Gastrocnemius medialis (tissue), 4 donors: ENCODE data around the gene ZDHHC1. TPM values are rescaled to one million over a fixed set of nuclear protein-coding genes. Genes with fewer than 3 reads are reported as not detected.

Experiments
- ATAC-seq, 2 donors: fragments of 150-250 bp; one replicate each; pipeline ENCODE4 v1.9.1; 2016
- DNase-seq, 2 donors: peaks; one replicate each; pipeline ENCODE4 v3.0.0-alpha.2; 2019
- H3K27ac ChIP-seq, 4 donors: fragments of 200-600 bp; sonication (generic); 1 replicate in 1 of 4; 2 replicates in 3 of 4; pipeline ENCODE4 v1.5.1; 2016 to 2018; ENCODE audit warnings: mild to moderate bottlenecking in 2 of 4, moderate library complexity in 1 of 4
- H3K27me3 ChIP-seq, 3 donors: fragments of 200-600 bp; sonication (generic) in 2 of 3; 1 replicate in 1 of 3; 2 replicates in 2 of 3; pipeline versions ENCODE4 v1.5.1 to v1.6.0; 2016 to 2019; ENCODE audit warnings: mild to moderate bottlenecking in 1 of 3, moderate library complexity in 1 of 3
- H3K36me3 ChIP-seq, 2 donors: fragments of 200-600 bp; sonication (generic) in 1 of 2; one replicate each; pipeline ENCODE4 v1.5.1; 2017 to 2018
- H3K4me1 ChIP-seq, 2 donors: fragments of 200-600 bp; sonication (generic) in 1 of 2; one replicate each; pipeline ENCODE4 v1.5.1; 2016 to 2017; ENCODE audit warnings: mild to moderate bottlenecking in 2 of 2
- H3K4me3 ChIP-seq, 4 donors: fragments of 200-600 bp; sonication (generic) in 3 of 4; 1 replicate in 1 of 4; 2 replicates in 3 of 4; pipeline ENCODE4 v1.5.1; 2016 to 2019; ENCODE audit warnings: mild to moderate bottlenecking in 2 of 4
- H3K9me3 ChIP-seq, 3 donors: fragments of 200-600 bp; sonication (generic) in 2 of 3; 1 replicate in 1 of 3; 2 replicates in 2 of 3; pipeline ENCODE4 v1.5.1; 2016 to 2019
- POLR2A ChIP-seq, 2 donors: fragments of 450-650 bp; IDR thresholded peaks; one replicate each; pipeline ENCODE4 v1.6.1; 2017; ENCODE audit warnings: antibody characterized with exemption in 2 of 2, mild to moderate bottlenecking in 2 of 2, moderate library complexity in 2 of 2
- in situ Hi-C, 4 donors: fragments of 200-750 bp; cut with MboI; loops; one replicate each; pipeline versions ENCODE4 v1.15.0 to v1.8.0; 2017; ENCODE audit warnings: low sequenced_read_pairs in 4 of 4
- intact Hi-C: fragments of 100-400 bp; cut with DNase I; formaldehyde crosslinking; loops from one replicate; pipeline ENCODE4 v1.15.1; 2023; ENCODE audit warnings: low total_unique reads
- total RNA-seq, 4 donors: library from RNA; depleted of rRNA; stranded (reverse); fragments of >200 nt; gene quantifications; one replicate each; pipeline versions ENCODE4 v1.1.0 to v1.2.3, GENCODE V29; 2016
- TF ChIP-seq, protein P1 (sequence below), 5 experiments: fragments of 450-650 bp in 3 of 5; fragments of 200-600 bp in 2 of 5; sonication (generic) in 2 of 5; IDR thresholded peaks in 4 of 5; conservative IDR thresholded peaks in 1 of 5; 1 replicate in 4 of 5; 2 replicates in 1 of 5; pipeline ENCODE4 v1.5.1; 2016 to 2019; ENCODE audit warnings: antibody characterized with exemption in 5 of 5, mild to moderate bottlenecking in 3 of 5, moderate library complexity in 3 of 5

Gene ZDHHC1
- total RNA-seq, 4 donors from 2014 or later = 4.4 to 11.0 (median 8.9) TPM

DNA sequence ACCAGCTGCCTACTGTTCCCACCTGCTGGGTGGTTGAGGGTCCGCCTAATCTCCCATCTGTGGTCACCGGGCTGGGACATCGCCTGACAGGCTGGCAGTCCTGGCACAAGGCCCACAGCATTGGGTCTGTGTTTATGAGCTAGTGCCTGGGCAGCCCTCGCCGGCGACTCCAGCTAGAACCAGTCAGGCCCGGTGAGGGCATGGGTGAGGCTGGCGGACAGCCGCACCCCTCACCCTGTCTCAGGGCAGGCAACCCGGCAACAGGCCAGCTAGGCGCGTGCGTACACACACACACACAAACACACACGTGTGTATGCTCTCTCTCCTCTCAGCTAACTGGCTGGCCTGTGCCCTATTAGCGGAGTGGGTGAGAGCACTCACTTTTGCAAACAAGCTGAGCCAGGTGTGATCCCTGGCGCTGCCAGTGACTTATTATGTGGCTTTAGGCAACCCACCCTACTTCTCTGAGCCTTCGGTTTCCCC is 25.0 kb upstream of the ZDHHC1 start:
- peak in 1 of 2 donors; percentile 24 for ATAC-seq
- intact Hi-C loops = no loop called here
- Histone ChIP-seq H3K9me3 (no peaks in the 10 kb centered on the region), H3K27ac (peak overlapping the region in 3 of 4 donors; percentile 11 to 64 (median 35)), H3K27me3 (no peaks in the 10 kb centered on the region), H3K36me3 (peaks cover 0 to 26% of the 10 kb centered on the region in 2 donors), H3K4me3 (no peak overlapping the region), H3K4me1 (peaks cover 50 to 55% of the 10 kb centered on the region in 2 donors)
- TF ChIP-seq POLR2A (IDR thresholded peaks at IDR 0.05) = no peak
- in situ Hi-C loops = no loop called here
- DNase-seq = peak in 1 of 2 donors; percentile 48

DNA sequence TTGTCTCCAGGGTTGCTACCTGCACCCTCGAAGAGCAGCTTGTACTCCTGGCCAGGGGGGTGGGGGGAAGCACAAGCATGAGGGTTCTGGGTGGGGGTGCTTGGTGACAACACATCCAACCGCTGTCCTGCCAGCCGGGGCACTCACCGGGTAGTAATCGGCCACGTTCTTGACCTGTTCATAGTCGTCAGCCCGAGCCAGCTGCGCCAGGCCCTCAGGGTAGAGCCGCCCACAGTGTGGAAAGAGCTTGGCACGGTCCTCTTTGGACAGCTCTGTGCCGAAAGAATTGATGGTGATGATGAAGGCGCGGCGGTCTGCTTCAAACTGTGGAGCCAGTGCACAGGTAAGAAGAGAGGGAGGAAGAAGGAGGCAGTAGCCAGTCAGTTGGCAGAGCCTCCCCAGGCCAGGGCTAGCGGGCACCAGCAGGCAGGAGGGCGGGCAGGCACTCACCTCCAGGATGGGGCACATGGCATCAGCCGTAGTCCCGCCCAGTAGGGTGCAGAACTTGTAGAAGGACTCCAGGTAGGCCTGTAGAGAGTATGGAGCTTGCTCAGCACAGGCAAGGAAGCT is 22.6 kb upstream of the ZDHHC1 start:
- in situ Hi-C loops = no loop called here
- no peak for ATAC-seq

DNA sequence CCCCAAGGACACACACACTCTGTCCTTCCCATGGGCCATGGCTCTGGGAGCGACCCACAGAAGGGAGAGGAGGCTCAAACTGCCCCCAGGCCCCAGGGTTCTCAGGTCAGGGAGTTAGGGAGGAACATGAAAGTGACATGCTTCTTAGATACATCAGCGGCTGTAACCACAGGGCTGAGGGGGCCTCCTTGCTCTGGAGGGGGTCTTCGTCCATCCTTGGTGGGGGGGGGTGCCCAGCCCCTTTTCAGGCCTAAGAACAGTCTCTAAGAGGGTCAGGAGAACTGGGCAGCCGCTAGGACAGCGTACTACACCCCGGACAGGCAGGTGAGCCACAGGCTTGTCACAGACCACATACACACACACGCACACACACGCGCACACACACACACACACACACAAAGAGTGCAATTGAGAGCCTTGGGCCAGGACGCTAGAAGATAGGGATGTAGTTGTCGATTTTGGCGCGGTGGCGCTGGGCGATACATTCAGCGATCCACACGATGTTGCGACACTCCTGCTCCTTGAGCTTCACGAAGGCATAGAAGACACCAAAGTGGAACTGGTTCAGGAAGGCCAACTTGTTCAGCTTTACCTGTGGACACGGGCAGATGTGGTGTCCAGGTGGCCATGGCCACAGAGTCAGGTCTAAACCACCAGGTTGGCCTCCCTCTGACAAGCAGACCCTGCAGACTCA is 22.0 kb upstream of the ZDHHC1 start:
- TF ChIP-seq, protein P1, sequence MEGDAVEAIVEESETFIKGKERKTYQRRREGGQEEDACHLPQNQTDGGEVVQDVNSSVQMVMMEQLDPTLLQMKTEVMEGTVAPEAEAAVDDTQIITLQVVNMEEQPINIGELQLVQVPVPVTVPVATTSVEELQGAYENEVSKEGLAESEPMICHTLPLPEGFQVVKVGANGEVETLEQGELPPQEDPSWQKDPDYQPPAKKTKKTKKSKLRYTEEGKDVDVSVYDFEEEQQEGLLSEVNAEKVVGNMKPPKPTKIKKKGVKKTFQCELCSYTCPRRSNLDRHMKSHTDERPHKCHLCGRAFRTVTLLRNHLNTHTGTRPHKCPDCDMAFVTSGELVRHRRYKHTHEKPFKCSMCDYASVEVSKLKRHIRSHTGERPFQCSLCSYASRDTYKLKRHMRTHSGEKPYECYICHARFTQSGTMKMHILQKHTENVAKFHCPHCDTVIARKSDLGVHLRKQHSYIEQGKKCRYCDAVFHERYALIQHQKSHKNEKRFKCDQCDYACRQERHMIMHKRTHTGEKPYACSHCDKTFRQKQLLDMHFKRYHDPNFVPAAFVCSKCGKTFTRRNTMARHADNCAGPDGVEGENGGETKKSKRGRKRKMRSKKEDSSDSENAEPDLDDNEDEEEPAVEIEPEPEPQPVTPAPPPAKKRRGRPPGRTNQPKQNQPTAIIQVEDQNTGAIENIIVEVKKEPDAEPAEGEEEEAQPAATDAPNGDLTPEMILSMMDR (IDR thresholded peaks at IDR 0.05 in 4 of 5, conservative IDR thresholded peaks at IDR 0.05 in 1 of 5) = no peak
- TF ChIP-seq POLR2A (IDR thresholded peaks at IDR 0.05) = no peak
- ATAC-seq = no peak
- H3K36me3 ChIP-seq = peaks cover 0 to 23% of the 10 kb centered on the region in 2 donors

More for the DNA sequence above, 22.6 kb upstream of the ZDHHC1 start:
- intact Hi-C loops = no loop called here
- Histone ChIP-seq H3K36me3 (peaks cover 0 to 23% of the 10 kb centered on the region in 2 donors), H3K4me3 (no peak overlapping the region), H3K4me1 (peaks cover 28 to 31% of the 10 kb centered on the region in 2 donors), H3K27me3 (no peaks in the 10 kb centered on the region), H3K9me3 (no peaks in the 10 kb centered on the region), H3K27ac (no peak overlapping the region)
- DNase-seq = no peak
- TF ChIP-seq, protein P1 (IDR thresholded peaks at IDR 0.05 in 4 of 5, conservative IDR thresholded peaks at IDR 0.05 in 1 of 5) = no peak
- no peak for TF ChIP-seq POLR2A (IDR thresholded peaks at IDR 0.05)

DNA sequence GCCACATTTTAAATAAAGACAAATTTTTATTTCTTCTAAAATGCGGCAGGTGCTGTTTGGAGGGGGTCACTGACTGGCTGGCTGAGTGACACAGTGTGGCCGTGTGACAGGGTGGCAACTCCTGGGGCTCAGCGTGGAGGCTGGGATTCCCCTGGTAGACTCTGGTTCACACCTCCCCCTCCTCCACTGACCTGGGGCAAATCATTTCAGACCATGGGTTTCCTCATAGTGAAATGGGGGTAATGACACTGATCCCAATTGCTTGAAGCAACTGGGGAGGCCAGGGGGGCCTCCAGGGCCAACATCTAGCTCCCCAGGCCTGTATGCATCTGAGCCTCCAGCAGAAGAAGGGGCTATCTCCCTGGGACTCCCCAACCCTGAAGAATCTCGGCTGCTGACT is 21.2 kb upstream of the ZDHHC1 start:
- H3K27me3 ChIP-seq = no peaks in the 10 kb centered on the region
- H3K4me3 ChIP-seq = no peak overlapping the region
- no peaks in the 10 kb centered on the region for H3K9me3 ChIP-seq
- intact Hi-C loops = no loop called here
- no peak for TF ChIP-seq POLR2A (IDR thresholded peaks at IDR 0.05)
- TF ChIP-seq, protein P1 (IDR thresholded peaks at IDR 0.05 in 4 of 5, conservative IDR thresholded peaks at IDR 0.05 in 1 of 5) = no peak
- no peak overlapping the region for H3K27ac ChIP-seq
- peaks cover 0 to 23% of the 10 kb centered on the region in 2 donors for H3K36me3 ChIP-seq
- ATAC-seq (no peak), DNase-seq (no peak)
- peaks cover 14 to 17% of the 10 kb centered on the region in 2 donors for H3K4me1 ChIP-seq
- in situ Hi-C loops = no loop called here

More for the DNA sequence above, 22.0 kb upstream of the ZDHHC1 start:
- no peak overlapping the region for H3K4me3 ChIP-seq
- no peak for DNase-seq
- no peak overlapping the region for H3K27ac ChIP-seq
- H3K27me3 ChIP-seq = no peaks in the 10 kb centered on the region
- intact Hi-C loops = no loop called here
- H3K9me3 ChIP-seq = no peaks in the 10 kb centered on the region
- peaks cover 21 to 25% of the 10 kb centered on the region in 2 donors for H3K4me1 ChIP-seq
- in situ Hi-C loops = no loop called here

DNA sequence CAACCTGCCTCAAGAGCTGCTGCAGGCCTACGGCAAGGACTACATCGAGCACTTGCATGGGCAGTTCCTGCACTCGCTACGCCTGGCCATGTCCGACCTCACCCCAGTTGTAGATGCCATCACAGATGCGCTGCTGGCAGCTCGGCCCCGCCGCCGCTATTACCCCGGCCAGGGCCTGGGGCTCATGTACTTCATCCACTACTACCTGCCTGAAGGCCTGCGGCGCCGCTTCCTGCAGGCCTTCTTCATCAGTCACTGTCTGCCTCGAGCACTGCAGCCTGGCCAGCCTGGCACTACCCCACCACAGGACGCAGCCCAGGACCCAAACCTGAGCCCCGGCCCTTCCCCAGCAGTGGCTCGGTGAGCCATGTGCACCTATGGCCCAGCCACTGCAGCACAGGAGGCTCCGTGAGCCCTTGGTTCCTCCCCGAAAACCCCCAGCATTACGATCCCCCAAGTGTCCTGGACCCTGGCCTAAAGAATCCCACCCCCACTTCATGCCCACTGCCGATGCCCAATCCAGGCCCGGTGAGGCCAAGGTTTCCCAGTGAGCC is 20.4 kb upstream of the ZDHHC1 start:
- ATAC-seq = no peak
- no peak for DNase-seq
- TF ChIP-seq, protein P1 (IDR thresholded peaks at IDR 0.05 in 4 of 5, conservative IDR thresholded peaks at IDR 0.05 in 1 of 5) = no peak
- no peak for TF ChIP-seq POLR2A (IDR thresholded peaks at IDR 0.05)
- Histone ChIP-seq H3K4me3 (no peak overlapping the region), H3K9me3 (no peaks in the 10 kb centered on the region), H3K4me1 (peaks cover 9 to 13% of the 10 kb centered on the region in 2 donors), H3K27ac (no peak overlapping the region), H3K27me3 (no peaks in the 10 kb centered on the region), H3K36me3 (peaks cover 0 to 23% of the 10 kb centered on the region in 2 donors)
- in situ Hi-C loops (no loop called here), intact Hi-C loops (no loop called here)
